Measurements from ENCODE around the gene RHOF. TPM values are rescaled to one million over a fixed set of nuclear protein-coding genes. Genes with fewer than 3 reads are reported as not detected.

Gene RHOF
- total RNA-seq, 1 experiment from 2014 or later: 71.8 TPM

GRCh38 chr12:121799156-121799841 lies 5.8 kb upstream of the RHOF start:
- H3K4me1 ChIP-seq (ENCODE audit: control insufficient read depth, insufficient read depth, low read length): peaks cover 48% of the 10 kb centered on the region
- intact Hi-C loops (cut with micrococcal nuclease; ENCODE audit: unreplicated experiment) (no loop called here), in situ Hi-C loops (cut with HindIII; ENCODE audit: low pct_unique_long_range_greater_than_20kb, low sequenced_read_pairs) (no loop called here)
- POLR2A ChIA-PET: interaction anchor here (0.6 kb wide), 1 partner anchor 345 kb away, joined by 9 read pairs; no protein-coding TSS in a partner anchor
- H3K27me3 ChIP-seq (ENCODE audit: control insufficient read depth, insufficient read depth, low read length): no peaks in the 10 kb centered on the region
- no peaks in the 10 kb centered on the region; the same call in 1 of the 2 replicates for H3K36me3 ChIP-seq (ENCODE audit: control insufficient read depth, insufficient read depth, low read length)
- peak overlapping the region; percentile 51 to 55 for H3K4me3 ChIP-seq (ENCODE audit: low read depth in 2 of 2, low read length in 2 of 2)
- TF ChIP-seq, protein P1, sequence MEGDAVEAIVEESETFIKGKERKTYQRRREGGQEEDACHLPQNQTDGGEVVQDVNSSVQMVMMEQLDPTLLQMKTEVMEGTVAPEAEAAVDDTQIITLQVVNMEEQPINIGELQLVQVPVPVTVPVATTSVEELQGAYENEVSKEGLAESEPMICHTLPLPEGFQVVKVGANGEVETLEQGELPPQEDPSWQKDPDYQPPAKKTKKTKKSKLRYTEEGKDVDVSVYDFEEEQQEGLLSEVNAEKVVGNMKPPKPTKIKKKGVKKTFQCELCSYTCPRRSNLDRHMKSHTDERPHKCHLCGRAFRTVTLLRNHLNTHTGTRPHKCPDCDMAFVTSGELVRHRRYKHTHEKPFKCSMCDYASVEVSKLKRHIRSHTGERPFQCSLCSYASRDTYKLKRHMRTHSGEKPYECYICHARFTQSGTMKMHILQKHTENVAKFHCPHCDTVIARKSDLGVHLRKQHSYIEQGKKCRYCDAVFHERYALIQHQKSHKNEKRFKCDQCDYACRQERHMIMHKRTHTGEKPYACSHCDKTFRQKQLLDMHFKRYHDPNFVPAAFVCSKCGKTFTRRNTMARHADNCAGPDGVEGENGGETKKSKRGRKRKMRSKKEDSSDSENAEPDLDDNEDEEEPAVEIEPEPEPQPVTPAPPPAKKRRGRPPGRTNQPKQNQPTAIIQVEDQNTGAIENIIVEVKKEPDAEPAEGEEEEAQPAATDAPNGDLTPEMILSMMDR (IDR thresholded peaks at IDR 0.05): no peak
- no peak for TF ChIP-seq REST (IDR thresholded peaks at IDR 0.05; ENCODE audit: insufficient read depth in 1 of 2, low read depth in 2 of 2, low read length in 1 of 2)
- no peak for TF ChIP-seq SIN3A (IDR thresholded peaks at IDR 0.05; ENCODE audit: borderline replicate concordance, insufficient read depth, low read depth, low read length)
- H3K9me3 ChIP-seq (ENCODE audit: control insufficient read depth, insufficient read depth, low read depth, low read length): no peaks in the 10 kb centered on the region
- peak overlapping the region; percentile 89 for H3K27ac ChIP-seq (ENCODE audit: low read length)
- ATAC-seq (peak; percentile 4; the same call in 1 of the 2 replicates), DNase-seq (ENCODE audit: low read depth, low spot score) (no peak)
- no TSS peak for BruUV-seq (replicated peaks)
- CTCF ChIA-PET: no interaction called here

- POLR2A ChIA-PET: interaction anchor here (1.2 kb wide), 1 partner anchor 8 kb away, joined by 3 read pairs; no protein-coding TSS in a partner anchor
- ATAC-seq (no peak), DNase-seq (ENCODE audit: low read depth, low spot score) (no peak)
- Histone ChIP-seq H3K27me3 (ENCODE audit: control insufficient read depth, insufficient read depth, low read length) (no peaks in the 10 kb centered on the region), H3K36me3 (ENCODE audit: control insufficient read depth, insufficient read depth, low read length) (no peaks in the 10 kb centered on the region; the same call in 1 of the 2 replicates), H3K9me3 (ENCODE audit: control insufficient read depth, insufficient read depth, low read depth, low read length) (no peaks in the 10 kb centered on the region), H3K4me1 (ENCODE audit: control insufficient read depth, insufficient read depth, low read length) (peaks cover 49% of the 10 kb centered on the region), H3K4me3 (ENCODE audit: low read depth in 2 of 2, low read length in 2 of 2) (peak overlapping the region; percentile 38 to 51), H3K27ac (ENCODE audit: low read length) (peak overlapping the region; percentile 89)
- CTCF ChIA-PET: interaction anchor here (1.1 kb wide), 1 partner anchor 13 kb away, joined by 3 read pairs; no protein-coding TSS in a partner anchor
- no TSS peak for BruUV-seq (replicated peaks)
- in situ Hi-C loops (cut with HindIII; ENCODE audit: low pct_unique_long_range_greater_than_20kb, low sequenced_read_pairs) (no loop called here), intact Hi-C loops (cut with micrococcal nuclease; ENCODE audit: unreplicated experiment) (no loop called here)
- TF ChIP-seq, protein P1 (IDR thresholded peaks at IDR 0.05): no peak
- TF ChIP-seq REST (IDR thresholded peaks at IDR 0.05; ENCODE audit: insufficient read depth in 1 of 2, low read depth in 2 of 2, low read length in 1 of 2) (no peak), POLR2AphosphoS5 (IDR thresholded peaks at IDR 0.05; ENCODE audit: low read depth, low read length) (no peak), SIN3A (IDR thresholded peaks at IDR 0.05; ENCODE audit: borderline replicate concordance, insufficient read depth, low read depth, low read length) (no peak), TCF7L2 (IDR thresholded peaks at IDR 0.05; ENCODE audit: low read depth, low read length) (no peak)
Observed at GRCh38 chr12:121798787-121799155, 5.3 kb upstream of the RHOF start.
